Heart right ventricle (tissue), 16 donors: Measurements from ENCODE around the gene SLC12A2. TPM values are rescaled to one million over a fixed set of nuclear protein-coding genes. Genes with fewer than 3 reads are reported as not detected.

ENCODE experiments used
- ATAC-seq, 8 donors: fragments of 200-7000 bp; cut with Tn5 transposase; one replicate each; pipeline ENCODE4 v1.9.1; 2020; ENCODE audit warnings: mild to moderate bottlenecking in 8 of 8, moderate library complexity in 8 of 8, moderate number of reproducible peaks in 1 of 8
- DNase-seq, 2 donors: peaks; one replicate each; pipeline ENCODE4 v3.0.0-alpha.2; 2020
- H3K27ac ChIP-seq, 10 donors: fragments of 200-600 bp; sonication (generic) in 2 of 10; one replicate each; pipeline versions ENCODE4 v1.5.0 to v1.8.0; 2020 to 2022; ENCODE audit warnings: mild to moderate bottlenecking in 3 of 10
- H3K27me3 ChIP-seq, 7 donors: fragments of 200-600 bp; one replicate each; pipeline ENCODE4 v1.8.0; 2021 to 2022; ENCODE audit warnings: mild to moderate bottlenecking in 2 of 7
- H3K36me3 ChIP-seq, 9 donors: fragments of 200-600 bp; sonication (generic) in 1 of 9; one replicate each; pipeline versions ENCODE4 v1.5.0 to v1.8.0; 2020 to 2022; ENCODE audit warnings: mild to moderate bottlenecking in 2 of 9
- H3K4me1 ChIP-seq, 9 donors: fragments of 200-600 bp; sonication (generic) in 1 of 9; one replicate each; pipeline versions ENCODE4 v1.5.0 to v1.8.0; 2020 to 2022; ENCODE audit warnings: mild to moderate bottlenecking in 4 of 9
- H3K4me3 ChIP-seq, 10 donors: fragments of 200-600 bp; sonication (generic) in 2 of 10; one replicate each; pipeline versions ENCODE4 v1.5.0 to v1.8.0; 2020 to 2022; ENCODE audit warnings: mild to moderate bottlenecking in 7 of 10, moderate library complexity in 2 of 10
- H3K9me3 ChIP-seq, 11 donors: fragments of 200-600 bp in 10 of 11; sonication (generic) in 2 of 11; one replicate each; pipeline versions ENCODE4 v1.5.0 to v1.8.0; 2013 to 2022; ENCODE audit warnings: mild to moderate bottlenecking in 2 of 11, control low read depth in 1 of 11, moderate library complexity in 1 of 11
- CTCF ChIP-seq, 9 donors: fragments of 200-600 bp; sonication (generic) in 2 of 9; IDR thresholded peaks; one replicate each; pipeline versions ENCODE4 v1.5.0 to v1.8.0; 2021 to 2022; ENCODE audit warnings: antibody characterized with exemption in 9 of 9, mild to moderate bottlenecking in 5 of 9, moderate library complexity in 1 of 9
- WGBS, 2 donors: extraction: QIAGEN DNeasy Blood & Tissue Kit; methylation state at CpG; one replicate each; pipeline ENCODE4 v1.1.7; 2013; ENCODE audit warnings: inconsistent platforms in 1 of 2; 5-methylcytosine and 5-hydroxymethylcytosine counted together
- intact Hi-C, 10 donors: fragments of 100-400 bp; cut with DNase I; formaldehyde crosslinking; loops; one replicate each; pipeline versions ENCODE4 v1.11.1 to v1.14.2; 2022
- polyA plus RNA-seq, 2 donors: library from polyadenylated mRNA; stranded (reverse); fragments of 200-250 nt; gene quantifications; one replicate each; pipeline ENCODE4 v1.2.3, GENCODE V29; 2013
- total RNA-seq, 10 donors: library from RNA; stranded (reverse); fragmentation: NEBNext Ultra II Directional in 3 of 10; extraction: Animal tissue kit (Norgen Biotek cat#: 25700) in 3 of 10; gene quantifications; one replicate each; pipeline versions ENCODE4 v1.2.1 to v1.2.4, GENCODE V29; 2021 to 2023
- donor health status: Arrhythmogenic right ventricular cardiomyopathy.
- donor health status: ischemic (EF 13 %, LVEDD 7.1; RV severe dilation, severe dysfunction).
- donor health status: healthy with polysubstance abuse.
- donor health status: DM: no; HTN: yes; CAD: no.
- donor health status: DM: no; HTN: no; CAD: no.
- donor health status: ischemic (EF 25% LVEDD 6.9; RV normal size, moderate dysfunction).
- donor health status: ischemic (EF 25% LVEDD 5.7; RV mildly dilated, moderate dysfunction).
- donor health status: healthy.
- donor health status: DM: yes; HTN: yes; CAD: no.
- donor health status: Ischemic cardiomyopathy.
- donor health status: ischemic (EF 35%, LVEDD 5.7; RV mildly dilated, moderate dysfunction).
- donor health status: nonischemic (EF 11% LVEDD 7.7; RV severe dilation, severe dysfunction).
- donor health status: DM: yes; HTN: yes; CAD: no.
- donor health status: PGD.
- donor health status: ischemic (EF 29% LVEDD 5.4; RV normal size, mild dysfunction).
- donor health status: nonischemic (EF 23%, LVEDD 6.1; RV moderate dilation, normal function).

Gene SLC12A2
- total and polyA plus RNA-seq, 12 donors, result 2.5 to 23.0 (median 15.4) TPM

GRCh38 chr5:128192368-128192767, 108.8 kb downstream of the SLC12A2 start:
- TF ChIP-seq CTCF (IDR thresholded peaks at IDR 0.05), result no peak
- Histone ChIP-seq H3K27ac (no peak overlapping the region), H3K4me1 (peaks cover 0 to 5% (median 0%) of the 10 kb centered on the region in 9 donors), H3K9me3 (no peaks in the 10 kb centered on the region), H3K27me3 (no peaks in the 10 kb centered on the region), H3K4me3 (no peak overlapping the region), H3K36me3 (peaks cover 0 to 62% (median 0%) of the 10 kb centered on the region in 9 donors)
- ATAC-seq, result no peak
- 91 to 97% methylated on average over 2 of the region's 2 CpGs for WGBS, 2 donors
- DNase-seq, result no peak
- intact Hi-C loops, result loop anchor here in 2 of 10 donors (10.0 kb wide), 2 partner anchors 318 to 428 kb away; no protein-coding TSS in a partner anchor

GRCh38 chr5:128193665-128194390, 110.3 kb downstream of the SLC12A2 start:
- Histone ChIP-seq H3K4me1 (peaks cover 0 to 7% (median 0%) of the 10 kb centered on the region in 9 donors), H3K9me3 (no peaks in the 10 kb centered on the region), H3K4me3 (no peak overlapping the region), H3K27me3 (no peaks in the 10 kb centered on the region), H3K27ac (no peak overlapping the region), H3K36me3 (peaks cover 0 to 48% (median 0%) of the 10 kb centered on the region in 9 donors)
- intact Hi-C loops, result loop anchor here in 2 of 10 donors (10.0 kb wide), 2 partner anchors 319 to 429 kb away; no protein-coding TSS in a partner anchor
- no peak for TF ChIP-seq CTCF (IDR thresholded peaks at IDR 0.05)
- no peak for ATAC-seq
- no peak for DNase-seq
- WGBS, 2 donors, result 93% methylated on average over 3 of the region's 3 CpGs

GRCh38 chr5:128195316-128195715, 111.8 kb downstream of the SLC12A2 start:
- no peak for TF ChIP-seq CTCF (IDR thresholded peaks at IDR 0.05)
- Histone ChIP-seq H3K36me3 (peaks cover 0 to 33% (median 0%) of the 10 kb centered on the region in 9 donors), H3K27ac (no peak overlapping the region), H3K27me3 (no peaks in the 10 kb centered on the region), H3K9me3 (no peaks in the 10 kb centered on the region), H3K4me3 (no peak overlapping the region), H3K4me1 (peaks cover 0 to 7% (median 0%) of the 10 kb centered on the region in 9 donors)
- intact Hi-C loops, result loop anchor here in 4 of 10 donors (5.0 to 10.0 kb wide), 3 partner anchors 321 to 628 kb away; no protein-coding TSS in a partner anchor
- DNase-seq, result no peak
- 81 to 100% methylated on average over 1 of the region's 1 CpG for WGBS, 2 donors
- ATAC-seq, result no peak

GRCh38 chr5:128196080-128196479, 112.5 kb downstream of the SLC12A2 start:
- Histone ChIP-seq H3K36me3 (peaks cover 0 to 25% (median 0%) of the 10 kb centered on the region in 9 donors), H3K9me3 (no peaks in the 10 kb centered on the region), H3K4me1 (peaks cover 0 to 12% (median 4%) of the 10 kb centered on the region in 9 donors), H3K27me3 (peaks cover 0 to 5% (median 0%) of the 10 kb centered on the region in 7 donors), H3K4me3 (no peak overlapping the region), H3K27ac (no peak overlapping the region)
- intact Hi-C loops, result loop anchor here in 4 of 10 donors (5.0 to 10.0 kb wide), 3 partner anchors 321 to 629 kb away; no protein-coding TSS in a partner anchor
- no peak for TF ChIP-seq CTCF (IDR thresholded peaks at IDR 0.05)
- no peak for ATAC-seq
- WGBS, 2 donors, result 91% methylated on average over 2 of the region's 2 CpGs
- no peak for DNase-seq
